PC-9 (cell line): ENCODE measurements around the gene MYL12A. TPM values are rescaled to one million over a fixed set of nuclear protein-coding genes. Genes with fewer than 3 reads are reported as not detected.

ENCODE experiments used
- BruUV-seq: library from RNA; stranded (reverse); fragments of 400-500 nt; replicated peaks from 2 replicates; lab custom pipeline; 2021; lab: Mats Ljungman, UMichigan
- CTCF ChIA-PET: fragments of 300-600 bp; sonication (Branson Sonifier 250); formaldehyde crosslinking; loops from one replicate; lab custom pipeline; 2022; ENCODE audit warnings: antibody characterized with exemption; lab: Charles Lee
- POLR2A ChIA-PET: fragments of 300-600 bp; sonication (Branson Sonifier 250); formaldehyde crosslinking; loops from one replicate; lab custom pipeline; 2022; ENCODE audit warnings: antibody characterized with exemption; ENCODE audit not compliant: unreplicated experiment; lab: Charles Lee
- DNase-seq, 2 experiments: peaks; one replicate each; pipeline versions ENCODE4 v3.0.0 to v3.0.0-alpha.2; 2015 to 2022; ENCODE audit warnings: mixed read lengths in 1 of 2
- H2AFZ ChIP-seq: fragments of 200-600 bp; sonication (generic); 2 replicates; pipeline ENCODE4 v1.8.1; 2017; ENCODE audit warnings: antibody characterized with exemption
- H3F3A ChIP-seq: fragments of 200-600 bp; sonication (generic); 2 replicates; pipeline ENCODE4 v1.8.1; 2017; ENCODE audit warnings: antibody characterized with exemption, mild to moderate bottlenecking, low read depth; ENCODE audit not compliant: insufficient read depth
- H3K27ac ChIP-seq: fragments of 200-600 bp; sonication (generic); 2 replicates; pipeline ENCODE4 v1.6.1; 2016; ENCODE audit warnings: mixed run types
- H3K27me3 ChIP-seq: fragments of 200-600 bp; sonication (generic); 2 replicates; pipeline ENCODE4 v1.6.1; 2016; ENCODE audit warnings: low read depth, mixed run types; ENCODE audit not compliant: insufficient read depth
- H3K36me3 ChIP-seq: fragments of 200-600 bp; sonication (generic); 2 replicates; pipeline ENCODE4 v1.6.1; 2016; ENCODE audit warnings: low read depth, mixed run types
- H3K4me1 ChIP-seq: fragments of 200-600 bp; sonication (generic); replicated peaks from 2 replicates; pipeline ENCODE4 v1.6.1; 2016; ENCODE audit warnings: mixed run types; ENCODE audit not compliant: insufficient read depth
- H3K4me2 ChIP-seq: fragments of 200-600 bp; sonication (generic); 2 replicates; pipeline ENCODE4 v1.6.1; 2017; ENCODE audit warnings: mixed run types
- H3K4me3 ChIP-seq: fragments of 200-600 bp; sonication (generic); 2 replicates; pipeline ENCODE4 v1.6.1; 2016; ENCODE audit warnings: mixed run types
- H3K79me2 ChIP-seq: fragments of 200-600 bp; sonication (generic); 2 replicates; pipeline ENCODE4 v1.6.1; 2017; ENCODE audit warnings: low read depth, mixed run types
- H3K9me2 ChIP-seq: fragments of 200-600 bp; sonication (generic); 2 replicates; pipeline ENCODE4 v1.8.1; 2017; ENCODE audit warnings: mild to moderate bottlenecking; ENCODE audit not compliant: insufficient read depth
- H3K9me3 ChIP-seq: fragments of 200-600 bp; sonication (generic); 2 replicates; pipeline ENCODE4 v1.8.1; 2016; ENCODE audit warnings: low read depth; ENCODE audit not compliant: insufficient read depth
- H4K20me1 ChIP-seq: fragments of 200-600 bp; sonication (generic); 2 replicates; pipeline ENCODE4 v1.8.1; 2017; ENCODE audit not compliant: insufficient read depth
- EZH2 ChIP-seq: fragments of 200-600 bp; sonication (generic); IDR thresholded peaks from 2 replicates; pipeline ENCODE4 v1.8.0; 2017; ENCODE audit warnings: antibody characterized with exemption, low read depth
- intact Hi-C: fragments of 100-400 bp; cut with micrococcal nuclease; formaldehyde crosslinking; loops from one replicate; pipeline ENCODE4 v1.10.0; 2022; ENCODE audit not compliant: unreplicated experiment
- total RNA-seq: library from RNA; stranded (reverse); gene quantifications from 2 replicates; pipeline ENCODE4 v1.2.3, GENCODE V29; 2021
- TF ChIP-seq, protein P1 (sequence below): fragments of 200-600 bp; sonication (generic); conservative IDR thresholded peaks from 2 replicates; pipeline ENCODE4 v1.6.1; 2017; ENCODE audit warnings: mixed run types, antibody characterized with exemption, mild to moderate bottlenecking, moderate library complexity

The MYL12A gene
- total RNA-seq, 1 experiment from 2014 or later = 532 TPM

GRCh38 chr18:3261373-3262233 is 14.0 kb downstream of the MYL12A start, which contains the start of gene MYL12B:
MYL12B (plus strand) TSS chr18:3262133; CDS start chr18:3272899, 10,766 bp downstream.
- TSS peak; percentile 80 for BruUV-seq
- Histone ChIP-seq H3K4me2 (peak within 1 kb of the TSS; percentile 92), H3K9me2 (no peaks in the 10 kb centered on the region), H3F3A (peaks cover 41% of the 10 kb centered on the region), H3K27me3 (no peaks in the 10 kb centered on the region), H3K9me3 (no peaks in the 10 kb centered on the region), H2AFZ (peak within 1 kb of the TSS; percentile 89), H3K4me3 (peak within 1 kb of the TSS; percentile 100), H3K27ac (peak within 1 kb of the TSS; percentile 93), H3K79me2 (peaks cover 47% of the 10 kb centered on the region), H3K4me1 (peaks cover 39% of the 10 kb centered on the region), H4K20me1 (peaks cover 38% of the 10 kb centered on the region), H3K36me3 (peaks cover 16% of the 10 kb centered on the region)
- DNase-seq = peak; percentile 77 to 89
- TF ChIP-seq EZH2 = no peak
- TF ChIP-seq, protein P1, sequence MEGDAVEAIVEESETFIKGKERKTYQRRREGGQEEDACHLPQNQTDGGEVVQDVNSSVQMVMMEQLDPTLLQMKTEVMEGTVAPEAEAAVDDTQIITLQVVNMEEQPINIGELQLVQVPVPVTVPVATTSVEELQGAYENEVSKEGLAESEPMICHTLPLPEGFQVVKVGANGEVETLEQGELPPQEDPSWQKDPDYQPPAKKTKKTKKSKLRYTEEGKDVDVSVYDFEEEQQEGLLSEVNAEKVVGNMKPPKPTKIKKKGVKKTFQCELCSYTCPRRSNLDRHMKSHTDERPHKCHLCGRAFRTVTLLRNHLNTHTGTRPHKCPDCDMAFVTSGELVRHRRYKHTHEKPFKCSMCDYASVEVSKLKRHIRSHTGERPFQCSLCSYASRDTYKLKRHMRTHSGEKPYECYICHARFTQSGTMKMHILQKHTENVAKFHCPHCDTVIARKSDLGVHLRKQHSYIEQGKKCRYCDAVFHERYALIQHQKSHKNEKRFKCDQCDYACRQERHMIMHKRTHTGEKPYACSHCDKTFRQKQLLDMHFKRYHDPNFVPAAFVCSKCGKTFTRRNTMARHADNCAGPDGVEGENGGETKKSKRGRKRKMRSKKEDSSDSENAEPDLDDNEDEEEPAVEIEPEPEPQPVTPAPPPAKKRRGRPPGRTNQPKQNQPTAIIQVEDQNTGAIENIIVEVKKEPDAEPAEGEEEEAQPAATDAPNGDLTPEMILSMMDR = no peak
- POLR2A ChIA-PET = interaction anchor here (0.5 to 1.5 kb wide), 6 partner anchors 14 to 1149 kb away, joined by 4 to 21 read pairs (median 4); partner anchors contain the start of gene MYL12A
- intact Hi-C loops = loop anchor here (1.0 to 5.0 kb wide), 5 partner anchors 14 to 736 kb away; partner anchors contain the start of gene MYL12A
- CTCF ChIA-PET = no interaction called here

GRCh38 chr18:3262234-3263131 is 14.9 kb downstream of the MYL12A start:
- DNase-seq = no peak
- POLR2A ChIA-PET = interaction anchor here (0.6 to 1.5 kb wide), 4 partner anchors 11 to 1150 kb away, joined by 3 to 21 read pairs (median 6); partner anchors contain the start of gene MYL12A
- H2AFZ ChIP-seq = peak overlapping the region; percentile 89

More at GRCh38 chr18:3262234-3263131, 14.9 kb downstream of the MYL12A start:
- Histone ChIP-seq H3K4me1 (peaks cover 39% of the 10 kb centered on the region), H3K27me3 (no peaks in the 10 kb centered on the region), H4K20me1 (peaks cover 47% of the 10 kb centered on the region), H3K36me3 (peaks cover 12% of the 10 kb centered on the region), H3K9me2 (no peaks in the 10 kb centered on the region), H3K4me2 (peak overlapping the region; percentile 92), H3F3A (peaks cover 34% of the 10 kb centered on the region), H3K27ac (peak overlapping the region; percentile 93), H3K9me3 (no peaks in the 10 kb centered on the region), H3K79me2 (peaks cover 55% of the 10 kb centered on the region), H3K4me3 (peak overlapping the region; percentile 100)
- intact Hi-C loops = loop anchor here (5.0 kb wide), 3 partner anchors 390 to 735 kb away; no protein-coding TSS in a partner anchor
- CTCF ChIA-PET = no interaction called here
- BruUV-seq = TSS peak; percentile 43
- no peak for TF ChIP-seq EZH2
- TF ChIP-seq, protein P1 = no peak
